ENCODE data around the gene MGST2.
A peak's percentile ranks its signal among the peaks of the same experiment; 100 is the strongest.

MGST2 gene

GRCh38 chr4:139664442-139664841 is 1.2 kb upstream of the MGST2 start:
- Mint-ChIP-seq H3K27ac (no peak overlapping the region), H3K27me3 (ENCODE audit: low read depth, poor library complexity) (peaks cover 7% of the 10 kb centered on the region), H3K9me3 (peaks cover 10% of the 10 kb centered on the region), H3K36me3 (ENCODE audit: low read depth) (peaks cover 9% of the 10 kb centered on the region), H3K4me3 (no peak overlapping the region), H3K4me1 (peaks cover 73% of the 10 kb centered on the region)
- TF ChIP-seq CTCF (IDR thresholded peaks at IDR 0.05): no peak
- no peak for DNase-seq

- peaks cover 10% of the 10 kb centered on the region for H3K9me3 Mint-ChIP-seq
- H3K36me3 Mint-ChIP-seq (ENCODE audit: low read depth): peaks cover 9% of the 10 kb centered on the region
- peak overlapping the region; percentile 76 for H3K4me3 Mint-ChIP-seq
- no peak for TF ChIP-seq CTCF (IDR thresholded peaks at IDR 0.05)
- no peak for DNase-seq
- peaks cover 7% of the 10 kb centered on the region for H3K27me3 Mint-ChIP-seq (ENCODE audit: low read depth, poor library complexity)
- H3K27ac Mint-ChIP-seq: peak overlapping the region; percentile 97
- peaks cover 75% of the 10 kb centered on the region for H3K4me1 Mint-ChIP-seq
Measured at GRCh38 chr4:139665079-139665689, 435 bp upstream of the MGST2 start.

GRCh38 chr4:139666735-139667281 is 1.2 kb downstream of the MGST2 start:
- H3K36me3 Mint-ChIP-seq (ENCODE audit: low read depth): peaks cover 5% of the 10 kb centered on the region
- H3K27me3 Mint-ChIP-seq (ENCODE audit: low read depth, poor library complexity): peaks cover 7% of the 10 kb centered on the region
- no peak for TF ChIP-seq CTCF (IDR thresholded peaks at IDR 0.05)
- peak overlapping the region; percentile 76 for H3K4me3 Mint-ChIP-seq
- peak; percentile 37 for DNase-seq
- H3K9me3 Mint-ChIP-seq: peaks cover 6% of the 10 kb centered on the region
- H3K4me1 Mint-ChIP-seq: peaks cover 69% of the 10 kb centered on the region
- peak overlapping the region; percentile 97 for H3K27ac Mint-ChIP-seq

GRCh38 chr4:139668036-139668435 is 2.4 kb downstream of the MGST2 start:
- H3K27ac Mint-ChIP-seq: peak overlapping the region; percentile 92
- peaks cover 7% of the 10 kb centered on the region for H3K27me3 Mint-ChIP-seq (ENCODE audit: low read depth, poor library complexity)
- TF ChIP-seq CTCF (IDR thresholded peaks at IDR 0.05): no peak
- no peak for DNase-seq
- no peak overlapping the region for H3K4me3 Mint-ChIP-seq
- H3K9me3 Mint-ChIP-seq: no peaks in the 10 kb centered on the region
- peaks cover 5% of the 10 kb centered on the region for H3K36me3 Mint-ChIP-seq (ENCODE audit: low read depth)
- H3K4me1 Mint-ChIP-seq: peaks cover 69% of the 10 kb centered on the region

GRCh38 chr4:139668658-139669201 is 3.1 kb downstream of the MGST2 start:
- Mint-ChIP-seq H3K4me1 (peaks cover 64% of the 10 kb centered on the region), H3K4me3 (no peak overlapping the region)

More at GRCh38 chr4:139668658-139669201, 3.1 kb downstream of the MGST2 start:
- TF ChIP-seq CTCF (IDR thresholded peaks at IDR 0.05): no peak
- peaks cover 10% of the 10 kb centered on the region for H3K27me3 Mint-ChIP-seq (ENCODE audit: low read depth, poor library complexity)
- peaks cover 5% of the 10 kb centered on the region for H3K36me3 Mint-ChIP-seq (ENCODE audit: low read depth)
- DNase-seq: no peak
- no peaks in the 10 kb centered on the region for H3K9me3 Mint-ChIP-seq
- H3K27ac Mint-ChIP-seq: peak overlapping the region; percentile 60

Measured in nephron progenitor cell (in vitro differentiated cells).